Measurements from ENCODE around the gene TFB2M.

DNA sequence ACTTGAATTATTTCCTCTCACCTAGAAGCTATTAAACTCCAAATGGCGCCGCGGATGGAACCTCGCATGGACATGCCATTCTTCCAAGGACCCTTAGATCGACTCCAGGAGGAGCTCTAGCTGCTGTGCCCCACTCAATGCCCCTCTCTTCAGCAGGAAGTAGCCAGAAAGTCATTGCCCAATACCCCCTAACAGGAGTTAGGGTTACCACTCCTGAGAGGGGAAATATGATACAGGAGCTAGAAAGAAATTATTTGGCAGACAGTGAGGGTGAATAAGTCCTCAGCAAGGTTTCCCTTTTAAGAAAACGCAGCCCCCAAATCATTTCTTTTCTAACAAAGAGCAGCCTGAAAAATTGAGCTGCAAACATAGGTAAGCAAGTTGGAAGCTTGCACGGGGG lies 28.6 kb downstream of the TFB2M start:
- TF ChIP-seq, protein P1, sequence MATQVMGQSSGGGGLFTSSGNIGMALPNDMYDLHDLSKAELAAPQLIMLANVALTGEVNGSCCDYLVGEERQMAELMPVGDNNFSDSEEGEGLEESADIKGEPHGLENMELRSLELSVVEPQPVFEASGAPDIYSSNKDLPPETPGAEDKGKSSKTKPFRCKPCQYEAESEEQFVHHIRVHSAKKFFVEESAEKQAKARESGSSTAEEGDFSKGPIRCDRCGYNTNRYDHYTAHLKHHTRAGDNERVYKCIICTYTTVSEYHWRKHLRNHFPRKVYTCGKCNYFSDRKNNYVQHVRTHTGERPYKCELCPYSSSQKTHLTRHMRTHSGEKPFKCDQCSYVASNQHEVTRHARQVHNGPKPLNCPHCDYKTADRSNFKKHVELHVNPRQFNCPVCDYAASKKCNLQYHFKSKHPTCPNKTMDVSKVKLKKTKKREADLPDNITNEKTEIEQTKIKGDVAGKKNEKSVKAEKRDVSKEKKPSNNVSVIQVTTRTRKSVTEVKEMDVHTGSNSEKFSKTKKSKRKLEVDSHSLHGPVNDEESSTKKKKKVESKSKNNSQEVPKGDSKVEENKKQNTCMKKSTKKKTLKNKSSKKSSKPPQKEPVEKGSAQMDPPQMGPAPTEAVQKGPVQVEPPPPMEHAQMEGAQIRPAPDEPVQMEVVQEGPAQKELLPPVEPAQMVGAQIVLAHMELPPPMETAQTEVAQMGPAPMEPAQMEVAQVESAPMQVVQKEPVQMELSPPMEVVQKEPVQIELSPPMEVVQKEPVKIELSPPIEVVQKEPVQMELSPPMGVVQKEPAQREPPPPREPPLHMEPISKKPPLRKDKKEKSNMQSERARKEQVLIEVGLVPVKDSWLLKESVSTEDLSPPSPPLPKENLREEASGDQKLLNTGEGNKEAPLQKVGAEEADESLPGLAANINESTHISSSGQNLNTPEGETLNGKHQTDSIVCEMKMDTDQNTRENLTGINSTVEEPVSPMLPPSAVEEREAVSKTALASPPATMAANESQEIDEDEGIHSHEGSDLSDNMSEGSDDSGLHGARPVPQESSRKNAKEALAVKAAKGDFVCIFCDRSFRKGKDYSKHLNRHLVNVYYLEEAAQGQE (IDR thresholded peaks at IDR 0.05; ENCODE audit: insufficient read depth in 1 of 2, low read depth in 2 of 2, low read length in 2 of 2), result no peak
- TF ChIP-seq TAF1 (IDR thresholded peaks at IDR 0.05; ENCODE audit: borderline replicate concordance, insufficient read depth, low read length), result no peak
- TF ChIP-seq POLR2AphosphoS5 (IDR thresholded peaks at IDR 0.05; ENCODE audit: low read depth, low read length), result no peak

Data from PFSK-1 (cell line).